Osteocyte (in vitro differentiated cells): Measurements from ENCODE around the gene FAM78B. TPM values are rescaled to one million over a fixed set of nuclear protein-coding genes. Genes with fewer than 3 reads are reported as not detected.

ENCODE experiments used
- DNase-seq: peaks from one replicate; pipeline ENCODE4 v3.0.0; 2021; ENCODE audit warnings: mixed read lengths; ENCODE audit not compliant: unreplicated experiment; ENCODE audit errors: extremely low spot score
- H3K27ac Mint-ChIP-seq: one replicate; pipeline ENCODE4 v1.8.0; 2021; ENCODE audit warnings: mild to moderate bottlenecking, mixed read lengths; ENCODE audit not compliant: unreplicated experiment
- H3K27me3 Mint-ChIP-seq: one replicate; pipeline ENCODE4 v1.8.0; 2021; ENCODE audit warnings: mixed read lengths; ENCODE audit not compliant: unreplicated experiment
- H3K36me3 Mint-ChIP-seq: one replicate; pipeline ENCODE4 v1.8.0; 2021; ENCODE audit warnings: mixed read lengths; ENCODE audit not compliant: unreplicated experiment
- H3K4me1 Mint-ChIP-seq: one replicate; pipeline ENCODE4 v1.8.0; 2021; ENCODE audit warnings: mixed read lengths; ENCODE audit not compliant: unreplicated experiment
- H3K4me3 Mint-ChIP-seq: one replicate; pipeline ENCODE4 v1.8.0; 2021; ENCODE audit warnings: mild to moderate bottlenecking, moderate library complexity, mixed read lengths; ENCODE audit not compliant: unreplicated experiment
- H3K9me3 Mint-ChIP-seq: one replicate; pipeline ENCODE4 v1.8.0; 2021; ENCODE audit warnings: mixed read lengths; ENCODE audit not compliant: unreplicated experiment
- CTCF ChIP-seq: fragments of 200-600 bp; sonication (generic); IDR thresholded peaks from 2 replicates; pipeline ENCODE4 v1.5.0; 2021; ENCODE audit warnings: antibody characterized with exemption, mild to moderate bottlenecking, moderate library complexity
- microRNA-seq: library from miRNA; unstranded; fragments of <30 nt; microRNA quantifications from one replicate; pipeline ENCODE4 v1.1.0, GENCODE V29; 2020; ENCODE audit not compliant: unreplicated experiment
- total RNA-seq: library from RNA; stranded (reverse); gene quantifications from 2 replicates; pipeline ENCODE4 v1.2.1, GENCODE V29; 2021

FAM78B gene
- total RNA-seq, 1 donor from 2014 or later, result 0.51 TPM

GRCh38 chr1:166029196-166029945 is 137.4 kb downstream of the FAM78B start:
- Mint-ChIP-seq H3K36me3 (no peaks in the 10 kb centered on the region), H3K4me1 (no peaks in the 10 kb centered on the region), H3K27me3 (no peaks in the 10 kb centered on the region), H3K4me3 (no peak overlapping the region), H3K27ac (no peak overlapping the region), H3K9me3 (no peaks in the 10 kb centered on the region)
- no peak for TF ChIP-seq CTCF
- DNase-seq, result peak; percentile 40

GRCh38 chr1:166026555-166026954 is 140.2 kb downstream of the FAM78B start:
- no peaks in the 10 kb centered on the region for H3K27me3 Mint-ChIP-seq
- no peak overlapping the region for H3K27ac Mint-ChIP-seq
- no peak for DNase-seq
- no peak overlapping the region for H3K4me3 Mint-ChIP-seq
- no peaks in the 10 kb centered on the region for H3K4me1 Mint-ChIP-seq
- no peaks in the 10 kb centered on the region for H3K9me3 Mint-ChIP-seq
- no peak for TF ChIP-seq CTCF
- H3K36me3 Mint-ChIP-seq, result no peaks in the 10 kb centered on the region

- Mint-ChIP-seq H3K9me3 (no peaks in the 10 kb centered on the region), H3K36me3 (no peaks in the 10 kb centered on the region), H3K27me3 (no peaks in the 10 kb centered on the region), H3K27ac (no peak overlapping the region), H3K4me1 (no peaks in the 10 kb centered on the region), H3K4me3 (no peak overlapping the region)
- no peak for TF ChIP-seq CTCF
- DNase-seq, result no peak
Measured at GRCh38 chr1:166026143-166026542, 140.7 kb downstream of the FAM78B start.

GRCh38 chr1:166020210-166020609 is 146.6 kb downstream of the FAM78B start:
- Mint-ChIP-seq H3K9me3 (no peaks in the 10 kb centered on the region), H3K27ac (no peak overlapping the region), H3K4me3 (no peak overlapping the region), H3K27me3 (no peaks in the 10 kb centered on the region), H3K4me1 (no peaks in the 10 kb centered on the region), H3K36me3 (no peaks in the 10 kb centered on the region)
- no peak for DNase-seq
- TF ChIP-seq CTCF, result no peak

Small RNAs within 50 kb of the gene (microRNA-seq; reads per million reads assigned to microRNA genes)
- gene MIR921, result not detected
